ENCODE data around the gene TMEM176A. TPM values are rescaled to one million over a fixed set of nuclear protein-coding genes. Genes with fewer than 3 reads are reported as not detected.
"Not testable (repeated sequence)": the region's sequence is repeated elsewhere in the genome, so short reads cannot be mapped to it uniquely, and the experiment has no call there.

Gene TMEM176A
- not detected for polyA plus RNA-seq (2012; ENCODE audit: insufficient read depth, insufficient read length)

GRCh38 chr7:150800581-150801241 lies at the start of gene TMEM176A:
TMEM176A (plus strand) TSS chr7:150800769; CDS start chr7:150801551, 782 bp downstream.
- no peak within 1 kb of the TSS for H3K4me3 ChIP-seq (ENCODE audit: low read length)
- DNase-seq (ENCODE audit: low read depth, low spot score) = no peak

- no peak overlapping the region for H3K4me3 ChIP-seq (ENCODE audit: low read length)
- DNase-seq (ENCODE audit: low read depth, low spot score) = no peak
These were observed 48.9 kb upstream of the TMEM176A start for GRCh38 chr7:150751702-150752101.

GRCh38 chr7:150753239-150753638 lies 47.3 kb upstream of the TMEM176A start:
- no peak overlapping the region for H3K4me3 ChIP-seq (ENCODE audit: low read length)
- DNase-seq (ENCODE audit: low read depth, low spot score) = no peak

GRCh38 chr7:150753826-150754603 lies 46.6 kb upstream of the TMEM176A start:
- DNase-seq (ENCODE audit: low read depth, low spot score) = peak; percentile 78
- H3K4me3 ChIP-seq (ENCODE audit: low read length) = no peak overlapping the region

GRCh38 chr7:150754951-150755350 lies 45.6 kb upstream of the TMEM176A start:
- DNase-seq (ENCODE audit: low read depth, low spot score) = no peak
- no peak overlapping the region for H3K4me3 ChIP-seq (ENCODE audit: low read length)

- DNase-seq (ENCODE audit: low read depth, low spot score) = peak; percentile 81
- H3K4me3 ChIP-seq (ENCODE audit: low read length) = no peak overlapping the region
These were observed 45.0 kb upstream of the TMEM176A start for GRCh38 chr7:150755473-150756099.

GRCh38 chr7:150756166-150756565 lies 44.4 kb upstream of the TMEM176A start:
- no peak for DNase-seq (ENCODE audit: low read depth, low spot score)
- H3K4me3 ChIP-seq (ENCODE audit: low read length) = no peak overlapping the region

GRCh38 chr7:150756858-150757257 lies 43.7 kb upstream of the TMEM176A start:
- H3K4me3 ChIP-seq (ENCODE audit: low read length) = no peak overlapping the region
- DNase-seq (ENCODE audit: low read depth, low spot score) = peak; percentile 79

GRCh38 chr7:150759479-150759878 lies 41.1 kb upstream of the TMEM176A start:
- H3K4me3 ChIP-seq (ENCODE audit: low read length) = no peak overlapping the region
- no peak for DNase-seq (ENCODE audit: low read depth, low spot score)

GRCh38 chr7:150766334-150766709 lies 34.2 kb upstream of the TMEM176A start:
- H3K4me3 ChIP-seq (ENCODE audit: low read length) = no peak overlapping the region
- DNase-seq (ENCODE audit: low read depth, low spot score) = no peak

- DNase-seq (ENCODE audit: low read depth, low spot score) = no peak
- no peak overlapping the region for H3K4me3 ChIP-seq (ENCODE audit: low read length)
These were observed 30.8 kb upstream of the TMEM176A start for GRCh38 chr7:150769768-150770167.

GRCh38 chr7:150774131-150774530 lies 26.4 kb upstream of the TMEM176A start:
- not testable (repeated sequence) for H3K4me3 ChIP-seq (ENCODE audit: low read length); DNase-seq (ENCODE audit: low read depth, low spot score)

- DNase-seq (ENCODE audit: low read depth, low spot score) = peak; percentile 12
These were observed 22.4 kb upstream of the TMEM176A start for GRCh38 chr7:150778014-150778737.

GRCh38 chr7:150778738-150779301 lies 21.7 kb upstream of the TMEM176A start:
- DNase-seq (ENCODE audit: low read depth, low spot score) = peak; percentile 58
- no peak overlapping the region for H3K4me3 ChIP-seq (ENCODE audit: low read length)

More at GRCh38 chr7:150778014-150778737, 22.4 kb upstream of the TMEM176A start:
- H3K4me3 ChIP-seq (ENCODE audit: low read length) = no peak overlapping the region

GRCh38 chr7:150780292-150780691 lies 20.3 kb upstream of the TMEM176A start:
- no peak for DNase-seq (ENCODE audit: low read depth, low spot score)
- no peak overlapping the region for H3K4me3 ChIP-seq (ENCODE audit: low read length)

GRCh38 chr7:150781103-150781502 lies 19.5 kb upstream of the TMEM176A start:
- DNase-seq (ENCODE audit: low read depth, low spot score) = no peak
- no peak overlapping the region for H3K4me3 ChIP-seq (ENCODE audit: low read length)

GRCh38 chr7:150781961-150782360 lies 18.6 kb upstream of the TMEM176A start:
- no peak for DNase-seq (ENCODE audit: low read depth, low spot score)
- no peak overlapping the region for H3K4me3 ChIP-seq (ENCODE audit: low read length)

GRCh38 chr7:150784120-150784736 lies 16.3 kb upstream of the TMEM176A start:
- H3K4me3 ChIP-seq (ENCODE audit: low read length) = no peak overlapping the region
- no peak for DNase-seq (ENCODE audit: low read depth, low spot score)

GRCh38 chr7:150784954-150785353 lies 15.6 kb upstream of the TMEM176A start:
- no peak overlapping the region for H3K4me3 ChIP-seq (ENCODE audit: low read length)
- no peak for DNase-seq (ENCODE audit: low read depth, low spot score)
